GM12875 (cell line): ENCODE measurements around the gene TRIB2.

Source experiments
- H3K4me3 ChIP-seq: one replicate; pipeline ENCODE4 v1.5.1; 2011; ENCODE audit warnings: low read depth, low read length, control low read depth
- TF ChIP-seq, protein P1 (sequence below): IDR thresholded peaks from 2 replicates; pipeline ENCODE4 v1.5.1; 2011; ENCODE audit warnings: low read depth, mild to moderate bottlenecking, control low read depth, inconsistent platforms, low read length, moderate library complexity, borderline replicate concordance; ENCODE audit not compliant: insufficient read depth

TRIB2 gene

DNA sequence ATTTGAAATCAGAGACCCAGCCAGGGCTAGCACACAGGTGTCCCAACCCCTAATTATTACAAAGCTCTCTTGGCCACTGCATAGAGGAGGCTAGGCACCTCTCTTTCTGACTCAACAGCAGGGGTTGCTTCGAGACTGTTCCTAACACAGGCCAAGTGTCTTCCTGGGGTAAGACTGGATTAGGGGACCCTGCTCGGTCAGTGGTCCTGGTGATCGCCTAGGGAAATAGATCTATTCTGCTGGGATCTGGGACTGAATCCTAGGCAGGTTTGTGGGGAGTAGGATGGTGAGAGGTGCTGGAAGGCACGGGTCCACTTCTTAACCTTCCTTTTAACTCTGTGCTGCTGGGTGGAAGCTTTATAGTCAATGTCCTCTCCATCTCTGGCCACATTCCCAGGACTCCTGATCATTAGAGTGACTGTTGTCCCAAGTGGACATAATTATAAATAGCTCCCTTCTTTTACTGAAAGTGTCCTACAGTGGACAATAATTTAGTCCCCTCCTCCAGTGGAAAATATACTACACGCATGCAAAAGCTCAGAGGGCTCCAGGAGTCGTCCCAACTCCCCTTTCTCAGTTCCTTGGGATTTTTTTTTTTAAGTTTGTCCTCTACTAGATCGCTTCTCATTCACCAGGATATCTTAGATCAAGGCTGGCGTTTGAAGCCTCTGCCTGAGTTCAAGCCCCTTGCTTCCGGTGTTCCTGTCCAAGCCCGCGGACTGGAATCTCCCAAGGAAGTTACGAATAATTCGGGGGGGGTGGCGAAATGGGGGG is 1.3 kb upstream of the TRIB2 start:
- H3K4me3 ChIP-seq, result no peak overlapping the region
- TF ChIP-seq, protein P1, sequence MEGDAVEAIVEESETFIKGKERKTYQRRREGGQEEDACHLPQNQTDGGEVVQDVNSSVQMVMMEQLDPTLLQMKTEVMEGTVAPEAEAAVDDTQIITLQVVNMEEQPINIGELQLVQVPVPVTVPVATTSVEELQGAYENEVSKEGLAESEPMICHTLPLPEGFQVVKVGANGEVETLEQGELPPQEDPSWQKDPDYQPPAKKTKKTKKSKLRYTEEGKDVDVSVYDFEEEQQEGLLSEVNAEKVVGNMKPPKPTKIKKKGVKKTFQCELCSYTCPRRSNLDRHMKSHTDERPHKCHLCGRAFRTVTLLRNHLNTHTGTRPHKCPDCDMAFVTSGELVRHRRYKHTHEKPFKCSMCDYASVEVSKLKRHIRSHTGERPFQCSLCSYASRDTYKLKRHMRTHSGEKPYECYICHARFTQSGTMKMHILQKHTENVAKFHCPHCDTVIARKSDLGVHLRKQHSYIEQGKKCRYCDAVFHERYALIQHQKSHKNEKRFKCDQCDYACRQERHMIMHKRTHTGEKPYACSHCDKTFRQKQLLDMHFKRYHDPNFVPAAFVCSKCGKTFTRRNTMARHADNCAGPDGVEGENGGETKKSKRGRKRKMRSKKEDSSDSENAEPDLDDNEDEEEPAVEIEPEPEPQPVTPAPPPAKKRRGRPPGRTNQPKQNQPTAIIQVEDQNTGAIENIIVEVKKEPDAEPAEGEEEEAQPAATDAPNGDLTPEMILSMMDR, result no peak

DNA sequence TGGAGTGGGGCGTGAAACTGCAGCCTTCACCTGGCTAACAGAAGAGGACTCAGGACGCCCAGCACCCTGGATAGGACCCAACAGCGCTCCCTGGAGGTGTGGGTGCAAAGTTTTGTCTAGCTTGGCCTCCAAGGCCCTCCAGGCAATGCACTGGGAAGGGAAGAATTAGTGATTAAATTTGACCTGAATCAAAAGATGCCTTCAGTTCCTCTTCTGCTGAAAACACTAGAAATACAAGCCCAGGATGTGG is 779 bp upstream of the TRIB2 start:
- H3K4me3 ChIP-seq, result peak overlapping the region; percentile 56
- TF ChIP-seq, protein P1, result peak; percentile 79

DNA sequence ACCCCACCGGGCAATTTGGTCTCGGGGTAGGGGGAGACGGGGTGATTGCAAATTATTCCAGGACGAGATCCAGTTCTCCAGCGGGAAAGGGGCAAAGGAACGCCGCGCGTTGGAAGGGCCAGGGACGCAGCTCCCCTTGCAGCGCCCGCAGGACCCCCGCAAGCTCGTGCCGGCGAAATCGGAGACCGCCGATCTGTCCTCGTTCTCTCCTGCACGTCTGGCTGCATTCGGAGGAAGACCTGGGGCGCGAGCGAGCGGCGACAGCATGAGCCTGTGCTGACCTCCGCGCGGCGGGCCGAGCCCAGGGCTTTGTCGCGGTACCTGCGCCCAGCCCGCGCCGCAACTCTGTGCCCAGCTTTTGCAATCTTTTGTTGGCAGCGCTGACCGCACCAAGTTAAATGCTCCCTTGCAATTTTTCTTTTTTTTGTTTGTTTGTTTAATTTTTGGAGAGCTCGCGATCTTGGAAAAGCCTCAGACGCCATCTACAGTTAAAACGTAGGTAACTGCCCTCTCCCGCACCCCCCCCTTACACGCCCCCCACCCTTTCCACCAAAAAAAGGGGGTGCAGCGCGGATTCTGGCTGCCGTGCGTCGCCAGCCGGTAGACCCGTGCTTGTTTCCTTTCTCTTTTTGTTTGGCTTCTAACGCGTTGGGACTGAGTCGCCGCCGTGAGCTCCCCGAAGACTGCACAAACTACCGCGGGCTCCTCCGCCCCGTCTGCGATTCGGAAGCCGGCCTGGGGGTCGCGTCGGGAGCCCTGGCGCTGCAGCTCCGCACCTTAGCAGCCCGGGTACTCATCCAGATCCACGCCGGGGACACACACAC is 667 bp downstream of the TRIB2 start:
- H3K4me3 ChIP-seq, result peak overlapping the region; percentile 62
- TF ChIP-seq, protein P1, result peak; percentile 27; the same call in 1 of the 2 replicates

DNA sequence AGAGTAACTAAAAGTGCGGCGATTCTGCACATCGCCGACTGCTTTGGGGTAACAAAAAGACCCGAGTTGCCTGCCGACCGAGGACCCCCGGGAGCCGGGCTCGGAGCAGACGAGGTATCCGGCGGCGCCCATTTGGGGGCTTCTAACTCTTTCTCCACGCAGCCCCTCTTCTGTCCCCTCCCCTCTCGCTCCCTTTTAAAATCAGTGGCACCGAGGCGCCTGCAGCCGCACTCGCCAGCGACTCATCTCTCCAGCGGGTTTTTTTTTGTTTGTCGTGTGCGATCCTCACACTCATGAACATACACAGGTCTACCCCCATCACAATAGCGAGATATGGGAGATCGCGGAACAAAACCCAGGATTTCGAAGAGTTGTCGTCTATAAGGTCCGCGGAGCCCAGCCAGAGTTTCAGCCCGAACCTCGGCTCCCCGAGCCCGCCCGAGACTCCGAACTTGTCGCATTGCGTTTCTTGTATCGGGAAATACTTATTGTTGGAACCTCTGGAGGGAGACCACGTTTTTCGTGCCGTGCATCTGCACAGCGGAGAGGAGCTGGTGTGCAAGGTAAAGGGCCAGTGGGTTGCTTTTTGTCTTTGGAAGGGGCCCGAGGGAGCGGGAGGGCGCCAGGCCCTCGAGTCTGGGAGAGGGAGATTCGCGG is 1.4 kb downstream of the TRIB2 start:
- TF ChIP-seq, protein P1, result no peak
- peak overlapping the region; percentile 62 for H3K4me3 ChIP-seq

DNA sequence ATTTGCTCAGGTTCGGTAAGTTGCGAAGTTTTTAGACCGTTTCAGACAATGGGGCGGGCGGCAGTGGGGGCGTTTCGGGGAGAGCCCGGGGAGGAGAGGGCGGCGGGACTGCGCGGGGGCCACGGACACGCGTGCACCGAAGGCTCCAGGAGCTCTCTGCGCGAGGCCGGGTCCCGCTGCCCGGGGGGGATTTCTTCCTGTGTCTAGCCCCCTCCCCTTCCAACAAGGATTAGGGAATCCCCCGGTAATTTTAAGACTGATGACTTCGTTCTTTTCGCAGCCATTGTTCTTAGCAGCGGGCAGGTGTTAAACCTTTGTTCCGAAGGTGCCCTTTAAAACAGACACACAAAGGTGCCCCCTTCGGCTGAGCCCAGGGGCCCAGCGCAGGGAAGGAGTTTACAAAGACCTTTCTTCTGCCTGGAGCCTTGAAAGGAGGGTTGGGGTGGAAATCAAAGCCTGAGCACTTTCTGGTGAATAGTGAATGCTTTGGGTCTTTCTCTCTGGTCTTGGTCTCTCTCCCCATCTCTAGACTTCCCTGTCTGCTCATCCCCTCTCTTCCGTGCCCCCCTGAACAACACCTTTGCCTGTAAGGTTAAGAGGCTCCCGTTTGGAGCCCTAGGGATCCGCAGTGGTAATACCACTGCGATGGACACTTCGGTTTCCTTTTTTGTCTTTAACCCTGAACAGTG is 2.1 kb downstream of the TRIB2 start:
- peak overlapping the region; percentile 62 for H3K4me3 ChIP-seq
- TF ChIP-seq, protein P1, result no peak

DNA sequence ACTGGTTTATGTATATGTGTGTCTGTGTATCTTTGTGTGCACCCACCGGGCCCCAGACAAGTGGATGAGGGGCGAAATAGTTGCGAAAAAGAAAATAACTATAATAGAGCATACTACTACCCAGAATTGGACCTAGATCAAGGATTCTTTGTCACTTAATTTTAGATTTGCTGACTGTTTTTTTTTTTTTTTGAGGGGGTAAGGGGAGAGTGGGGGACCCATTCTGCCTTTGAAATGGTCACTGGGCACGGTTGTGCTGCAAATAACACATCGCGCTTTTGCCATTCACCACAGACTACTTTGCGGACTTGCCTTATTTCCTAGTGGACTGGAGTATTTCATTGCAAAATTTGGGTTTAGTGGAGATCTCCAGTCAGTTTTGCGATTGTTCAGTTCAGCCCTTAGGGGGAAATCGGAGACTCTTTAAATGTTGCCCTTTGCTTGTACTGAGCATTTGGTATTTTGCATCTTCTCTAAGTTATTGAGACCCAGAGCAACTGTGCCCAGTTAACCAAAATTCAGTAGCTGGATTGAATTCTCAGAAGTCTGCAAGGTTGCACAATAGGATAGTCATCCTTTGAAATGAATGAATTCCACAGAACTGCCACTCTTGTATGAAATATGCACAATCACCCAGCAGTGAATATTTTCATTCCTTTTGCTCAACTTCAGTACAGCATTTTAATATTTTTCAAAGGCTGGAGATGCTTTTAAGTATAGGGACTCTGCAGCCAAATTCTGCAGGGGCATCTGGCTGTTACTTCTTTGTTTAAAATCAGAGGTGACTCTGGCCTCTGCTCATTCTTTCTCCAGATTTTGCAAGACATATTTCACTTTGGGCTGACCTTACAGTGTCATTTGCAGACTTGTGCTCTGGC is 2.9 kb downstream of the TRIB2 start:
- TF ChIP-seq, protein P1, result no peak
- no peak overlapping the region for H3K4me3 ChIP-seq
